Esophagus squamous epithelium (tissue), 4 donors: ENCODE measurements around the gene TSC22D3.

Experiments used
- CTCF ChIP-seq, 6 experiments: fragments of 450-650 bp in 4 of 6; fragments of 200-600 bp in 2 of 6; sonication (generic) in 2 of 6; IDR thresholded peaks; one replicate each; pipeline ENCODE4 v1.5.1; 2016 to 2019; ENCODE audit warnings: antibody characterized with exemption in 6 of 6, mild to moderate bottlenecking in 4 of 6, moderate library complexity in 4 of 6
- POLR2A ChIP-seq, 4 donors: fragments of 450-650 bp; IDR thresholded peaks; one replicate each; pipeline ENCODE4 v1.6.1; 2017; ENCODE audit warnings: antibody characterized with exemption in 4 of 4, mild to moderate bottlenecking in 4 of 4, moderate library complexity in 3 of 4

GRCh38 chrX:107676559-107677378 lies 98.8 kb downstream of the TSC22D3 start:
- TF ChIP-seq CTCF (IDR thresholded peaks at IDR 0.05) (no peak), POLR2A (IDR thresholded peaks at IDR 0.05) (peak in 2 of 4 donors; percentile 73 to 81)
